HepG2 (cell line): Measurements from ENCODE around the gene CITED2. TPM values are rescaled to one million over a fixed set of nuclear protein-coding genes. Genes with fewer than 3 reads are reported as not detected.

Experiments
- ARNT2 ChIP-seq: sonication (generic); formaldehyde crosslinking; IDR thresholded peaks from 2 replicates; pipeline ENCODE4 v1.8.0; 2022; ENCODE audit warnings: mild to moderate bottlenecking, low read depth, missing genetic modification reagents, moderate library complexity
- ATF4 ChIP-seq, 2 experiments: fragments of 450-650 bp in 1 of 2; sonication (generic) in 1 of 2; formaldehyde crosslinking; IDR thresholded peaks; 2 replicates each; pipeline versions ENCODE4 v1.5.0 to v1.8.0; 2020 to 2022; ENCODE audit warnings: mild to moderate bottlenecking in 1 of 2, missing genetic modification reagents in 1 of 2
- CREB1 ChIP-seq, 2 experiments: fragments of 450-650 bp in 1 of 2; IDR thresholded peaks; 2 replicates each; pipeline ENCODE4 v1.6.1; 2016 to 2017; ENCODE audit warnings: control low read depth in 1 of 2, mild to moderate bottlenecking in 1 of 2, missing compliant biosample characterization in 1 of 2, missing genetic modification characterization in 1 of 2
- ETV5 ChIP-seq: IDR thresholded peaks from 2 replicates; pipeline ENCODE4 v1.6.1; 2018; ENCODE audit warnings: missing biosample characterization, missing genetic modification reagents, inconsistent platforms, borderline replicate concordance
- FOXO1 ChIP-seq: sonication (generic); formaldehyde crosslinking; IDR thresholded peaks from 2 replicates; pipeline ENCODE4 v1.4.0; 2020; ENCODE audit warnings: missing genetic modification reagents
- MXI1 ChIP-seq: IDR thresholded peaks from 3 replicates; pipeline ENCODE4 v1.6.1; 2012; ENCODE audit warnings: low read depth, low read length, inconsistent platforms, borderline replicate concordance
- NKX3-1 ChIP-seq: sonication (generic); formaldehyde crosslinking; IDR thresholded peaks from 2 replicates; pipeline ENCODE4 v1.5.0; 2020; ENCODE audit warnings: missing genetic modification reagents
- RAD21 ChIP-seq: fragments of 450-650 bp; formaldehyde crosslinking; IDR thresholded peaks from 2 replicates; pipeline ENCODE4 v1.5.0; 2020; ENCODE audit warnings: mild to moderate bottlenecking
- RNF219 ChIP-seq: sonication (generic); formaldehyde crosslinking; IDR thresholded peaks from 2 replicates; pipeline ENCODE4 v1.5.0; 2020; ENCODE audit warnings: mild to moderate bottlenecking, missing genetic modification reagents
- SAP130 ChIP-seq: IDR thresholded peaks from 2 replicates; pipeline ENCODE4 v1.6.1; 2016; ENCODE audit warnings: low read depth
- SRSF9 ChIP-seq: fragments of 200-400 bp; formaldehyde crosslinking; IDR thresholded peaks from 2 replicates; pipeline ENCODE4 v1.6.1; 2018; ENCODE audit warnings: borderline replicate concordance, mild to moderate bottlenecking, low read depth, low read length; ENCODE audit not compliant: insufficient read depth, poor library complexity, severe bottlenecking
- THAP11 ChIP-seq: IDR thresholded peaks from 2 replicates; pipeline ENCODE4 v1.6.1; 2016; ENCODE audit warnings: missing biosample characterization, missing genetic modification reagents
- ZEB1 ChIP-seq: IDR thresholded peaks from 2 replicates; pipeline ENCODE4 v1.6.1; 2012; ENCODE audit warnings: mild to moderate bottlenecking, low read depth, inconsistent platforms; ENCODE audit not compliant: insufficient replicate concordance
- ZIK1 ChIP-seq: sonication (generic); formaldehyde crosslinking; IDR thresholded peaks from 2 replicates; pipeline ENCODE4 v1.5.0; 2020; ENCODE audit warnings: mild to moderate bottlenecking, low read depth, missing genetic modification reagents, borderline replicate concordance
- ZNF207 ChIP-seq: fragments of 450-650 bp; IDR thresholded peaks from 2 replicates; pipeline ENCODE4 v1.6.1; 2016; ENCODE audit warnings: antibody characterized with exemption, borderline replicate concordance
- ZNF552 ChIP-seq: sonication (generic); formaldehyde crosslinking; IDR thresholded peaks from 2 replicates; pipeline ENCODE4 v1.9.0; 2022; ENCODE audit warnings: missing genetic modification reagents, mild to moderate bottlenecking, borderline replicate concordance
- ZNF75D ChIP-seq: sonication (generic); formaldehyde crosslinking; IDR thresholded peaks from 2 replicates; pipeline ENCODE4 v1.8.1; 2023; ENCODE audit warnings: missing genetic modification reagents, mild to moderate bottlenecking, borderline replicate concordance
- ZNF879 ChIP-seq: sonication (generic); formaldehyde crosslinking; IDR thresholded peaks from 2 replicates; pipeline ENCODE4 v1.8.1; 2023; ENCODE audit warnings: missing genetic modification reagents
- polyA plus RNA-seq, 8 experiments: library from polyadenylated mRNA; depleted of rRNA in 3 of 8; stranded (reverse) in 7 of 8; unstranded in 1 of 8; fragments of >200 nt; fragmentation: Illumina TruSeq in 4 of 8; extraction: Trizol in 4 of 8; gene quantifications; 2 replicates each; pipeline versions ENCODE4 v1.2.1 to v1.2.3, GENCODE V29; 2011 to 2016; ENCODE audit warnings: low read depth in 4 of 8, missing spikeins in 1 of 8, mixed read lengths in 1 of 8; ENCODE audit not compliant: insufficient read depth in 1 of 8
- total RNA-seq, 5 experiments: library from RNA; depleted of rRNA; stranded (reverse); fragments of >200 nt; fragmentation: Illumina TruSeq; extraction: Trizol; gene quantifications; 2 replicates each; pipeline ENCODE4 v1.2.3, GENCODE V29; 2016; ENCODE audit warnings: low read depth in 1 of 5
- TF ChIP-seq, protein P1 (sequence below): sonication (generic); formaldehyde crosslinking; IDR thresholded peaks from 2 replicates; pipeline ENCODE4 v1.5.1; 2020; ENCODE audit warnings: mild to moderate bottlenecking, moderate library complexity, missing genetic modification reagents

Gene CITED2
- total and polyA plus RNA-seq, 2 of the 13 experiments (the other 11 are each of a cell fraction or from before 2014, with no cell fraction given), result 17.6 to 57.2 TPM

DNA sequence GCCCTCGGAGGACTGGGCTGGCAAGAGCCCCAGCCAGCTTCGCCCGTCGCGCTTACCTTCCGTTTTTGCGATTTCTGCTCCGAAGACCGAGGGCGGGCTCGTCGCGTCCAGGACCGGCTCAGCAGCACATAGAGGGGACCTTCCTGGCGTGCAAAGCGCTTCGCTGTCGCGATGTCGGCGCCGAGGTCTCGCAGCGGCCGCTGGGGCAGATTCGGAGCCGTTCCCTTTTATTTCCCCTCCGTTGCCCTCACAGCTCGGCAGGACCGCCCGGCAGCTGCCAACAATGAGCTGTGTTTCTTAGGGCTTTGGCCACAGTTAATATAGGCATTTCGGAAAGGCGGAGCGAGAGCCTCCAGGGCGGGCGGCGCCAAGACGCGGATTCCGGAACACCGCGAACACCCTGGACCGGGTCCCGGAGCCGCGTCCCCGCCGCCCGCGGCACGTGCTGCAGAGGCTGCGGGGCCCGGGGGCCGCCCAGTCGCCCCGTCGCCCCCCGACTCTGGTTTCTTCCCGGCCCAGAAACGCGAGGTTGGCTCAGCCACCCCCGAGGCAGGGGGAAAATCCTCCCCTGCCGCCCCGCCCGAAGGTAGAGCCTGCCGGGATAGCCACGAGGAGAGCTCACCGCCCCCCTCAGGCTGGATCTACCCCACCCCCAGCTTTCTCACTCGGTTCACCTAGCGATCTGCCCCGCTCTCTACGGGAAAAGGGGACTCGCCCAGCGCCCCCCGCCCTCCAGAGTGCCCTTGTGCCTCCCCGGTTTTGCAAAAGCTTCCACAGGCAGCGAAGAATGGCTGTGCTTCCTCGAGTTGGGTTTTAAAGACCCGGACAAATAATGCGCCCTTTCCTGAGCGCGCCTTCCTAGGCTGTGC, at the start of gene CITED2 (continued):
- TF ChIP-seq SRSF9 (no peak), RNF219 (CRISPR knock-in tag) (peak; percentile 88; the same call in 1 of the 2 replicates), MXI1 (peak; percentile 76; the same call in 2 of the 3 replicates), THAP11 (CRISPR knock-in tag) (peak; percentile 86), ZNF207 (no peak), CREB1 (IDR thresholded peaks at IDR 0.05) (peak; percentile 34; the same call in 1 of the 2 replicates), CREB1 (CRISPR knock-in tag; IDR thresholded peaks at IDR 0.05) (0 out of 2 replicates have a peak, but pooled peaks have one; percentile 26), ATF4 (CRISPR knock-in tag; IDR thresholded peaks at IDR 0.05) (peak in 1 of 2 experiments; percentile 83; a peak in 2 of 4 replicates), RAD21 (CRISPR knock-in tag) (peak; percentile 82), ZEB1 (no peak), ARNT2 (no peak; the same call in none of the 2 replicates), ZNF879 (CRISPR knock-in tag) (0 out of 2 replicates have a peak, but pooled peaks have one; percentile 49), ZNF552 (peak; percentile 80), SAP130 (peak; percentile 96), FOXO1 (peak; percentile 87), ZIK1 (CRISPR knock-in tag) (peak; percentile 79; the same call in 1 of the 2 replicates), NKX3-1 (CRISPR knock-in tag) (peak; percentile 98), ETV5 (peak; percentile 72), ZNF75D (0 out of 2 replicates have a peak, but pooled peaks have one; percentile 79)
- TF ChIP-seq, protein P1, sequence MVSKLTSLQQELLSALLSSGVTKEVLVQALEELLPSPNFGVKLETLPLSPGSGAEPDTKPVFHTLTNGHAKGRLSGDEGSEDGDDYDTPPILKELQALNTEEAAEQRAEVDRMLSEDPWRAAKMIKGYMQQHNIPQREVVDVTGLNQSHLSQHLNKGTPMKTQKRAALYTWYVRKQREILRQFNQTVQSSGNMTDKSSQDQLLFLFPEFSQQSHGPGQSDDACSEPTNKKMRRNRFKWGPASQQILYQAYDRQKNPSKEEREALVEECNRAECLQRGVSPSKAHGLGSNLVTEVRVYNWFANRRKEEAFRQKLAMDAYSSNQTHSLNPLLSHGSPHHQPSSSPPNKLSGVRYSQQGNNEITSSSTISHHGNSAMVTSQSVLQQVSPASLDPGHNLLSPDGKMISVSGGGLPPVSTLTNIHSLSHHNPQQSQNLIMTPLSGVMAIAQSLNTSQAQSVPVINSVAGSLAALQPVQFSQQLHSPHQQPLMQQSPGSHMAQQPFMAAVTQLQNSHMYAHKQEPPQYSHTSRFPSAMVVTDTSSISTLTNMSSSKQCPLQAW (CRISPR knock-in tag), result peak; percentile 87
